ENCODE measurements around the gene ASMTL. TPM values are rescaled to one million over a fixed set of nuclear protein-coding genes. Genes with fewer than 3 reads are reported as not detected.

ASMTL gene
- total and polyA plus RNA-seq, 2 of the 13 experiments (the other 11 are each of a cell fraction or from before 2014, with no cell fraction given) = 5.6 to 16.3 TPM

GRCh38 chrX:1468250-1468772, 15.6 kb upstream of the ASMTL start (continued):
- TF ChIP-seq ZBTB44 (CRISPR knock-in tag; IDR thresholded peaks at IDR 0.05) (no peak), ZNF567 (CRISPR knock-in tag; IDR thresholded peaks at IDR 0.05; ENCODE audit: borderline replicate concordance) (no peak)

- Histone ChIP-seq H3K4me2 (ENCODE audit: low read depth, low read length) (no peak overlapping the region), H3K4me1 (ENCODE audit: insufficient read depth, low read length) (no peaks in the 10 kb centered on the region), H3K27me3 (ENCODE audit: control insufficient read depth in 1 of 2, insufficient read depth in 2 of 2, low read length in 2 of 2) (no peaks in the 10 kb centered on the region), H4K20me1 (ENCODE audit: insufficient read depth, low read length) (no peaks in the 10 kb centered on the region), H3K36me3 (replicated peaks in 1 of 2; ENCODE audit: control insufficient read depth in 1 of 2, insufficient read depth in 2 of 2, low read length in 2 of 2) (no peaks in the 10 kb centered on the region), H3K27ac (ENCODE audit: extremely low read length, insufficient read depth, low read length) (no peak overlapping the region), H3K4me3 (replicated peaks in 1 of 3; ENCODE audit: insufficient read depth in 1 of 3, low read depth in 2 of 3, low read length in 3 of 3) (no peak overlapping the region), H3K79me2 (ENCODE audit: insufficient read depth, low read length) (no peaks in the 10 kb centered on the region), H2AFZ (ENCODE audit: low read length) (no peak overlapping the region), H3K9me3 (ENCODE audit: low read length) (no peaks in the 10 kb centered on the region), H3K9ac (ENCODE audit: insufficient read depth, low read depth, low read length) (no peak overlapping the region)
- ChIA-PET POLR2A (no interaction called here), CTCF (ENCODE audit: low intra/inter-chr PET ratio, low total read pairs) (no interaction called here)
- no peak for FAIRE-seq
- no peak for DNase-seq (ENCODE audit: low spot score)
- intact Hi-C loops (cut with micrococcal nuclease; ENCODE audit: unreplicated experiment) = no loop called here
- WGBS (ENCODE audit: low lambda C conversion rate) = 75% methylated on average over 19 of the region's 20 CpGs
- BruUV-seq (replicated peaks) = no TSS peak
- in situ Hi-C loops (cut with HindIII; ENCODE audit: extremely low pct_ligation_motif_present, low pct_unique_long_range_greater_than_20kb) = loop anchor here (5.0 to 25.0 kb wide), 2 partner anchors 115 to 1145 kb away; no protein-coding TSS in a partner anchor
- ATAC-seq = no peak
- TF ChIP-seq ATF2 (CRISPR knock-in tag; IDR thresholded peaks at IDR 0.05) (no peak), GABPA (IDR thresholded peaks at IDR 0.05; ENCODE audit: low read depth, low read length) (no peak), GABPA (CRISPR knock-in tag; IDR thresholded peaks at IDR 0.05; ENCODE audit: low read depth) (no peak), ZNF333 (CRISPR knock-in tag; IDR thresholded peaks at IDR 0.05; ENCODE audit: borderline replicate concordance) (no peak), ZEB1 (IDR thresholded peaks at IDR 0.05; ENCODE audit: insufficient replicate concordance, low read depth) (no peak), XRCC5 (optimal IDR thresholded peaks at IDR 0.05; ENCODE audit: low read length) (no peak), HNF1A (IDR thresholded peaks at IDR 0.05; ENCODE audit: low read depth) (no peak), HNF1A (CRISPR knock-in tag; IDR thresholded peaks at IDR 0.05; ENCODE audit: borderline replicate concordance) (no peak)
These were observed 14.4 kb upstream of the ASMTL start for GRCh38 chrX:1466971-1467561.
